Hypothalamus (tissue), 51 donors: Measurements from ENCODE around the gene TPPP3.
"Not testable (repeated sequence)": the region's sequence is repeated elsewhere in the genome, so short reads cannot be mapped to it uniquely, and the experiment has no call there.

Experiments used
- DNase-seq, 51 donors: peaks; one replicate each; lab custom pipeline; 2025; lab: John Stamatoyannopoulos, UW

Gene TPPP3

GRCh38 chr16:67392301-67393059 lies 818 bp downstream of the TPPP3 start:
- DNase-seq: peak in 1 of 51 donors; percentile 66

- peak in 50 of 51 donors; percentile 54 to 98 (median 90) for DNase-seq
Observed at GRCh38 chr16:67391424-67392300, 1.6 kb downstream of the TPPP3 start.

DNA sequence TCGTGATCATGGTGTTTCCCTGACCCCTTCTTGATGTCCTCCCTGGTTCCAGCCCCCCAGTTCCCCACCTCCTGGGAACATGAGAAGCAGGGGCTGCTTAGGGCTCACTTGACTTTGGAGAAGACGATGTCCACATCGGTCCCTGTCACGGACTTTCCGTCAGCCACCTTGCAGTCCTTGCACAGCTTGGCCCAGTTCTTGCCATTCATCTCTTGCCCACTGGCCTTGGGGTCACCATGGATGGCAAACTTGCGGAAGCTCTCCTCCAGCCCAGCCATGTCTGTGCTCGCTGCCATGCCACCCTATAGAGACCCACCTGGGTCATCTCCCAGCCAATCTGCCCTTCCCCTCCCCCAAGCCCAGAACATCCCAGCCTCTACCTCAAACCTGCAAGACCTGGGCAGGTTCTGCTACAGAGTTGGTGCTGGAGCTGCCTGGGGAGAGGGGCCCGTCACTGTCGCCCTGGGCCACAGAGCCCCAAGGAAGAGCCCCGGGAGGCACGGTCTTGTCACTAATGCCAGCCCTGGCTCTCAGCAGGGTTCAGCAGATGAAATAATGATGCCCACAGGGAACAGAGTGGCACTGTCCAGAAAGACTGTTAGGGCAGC lies 2.4 kb downstream of the TPPP3 start:
- DNase-seq: peak in 2 of 51 donors; percentile 54 to 75

- peak in 30 of 51 donors; percentile 25 to 81 (median 50) for DNase-seq
Observed at GRCh38 chr16:67389911-67390815, 3.1 kb downstream of the TPPP3 start.

DNA sequence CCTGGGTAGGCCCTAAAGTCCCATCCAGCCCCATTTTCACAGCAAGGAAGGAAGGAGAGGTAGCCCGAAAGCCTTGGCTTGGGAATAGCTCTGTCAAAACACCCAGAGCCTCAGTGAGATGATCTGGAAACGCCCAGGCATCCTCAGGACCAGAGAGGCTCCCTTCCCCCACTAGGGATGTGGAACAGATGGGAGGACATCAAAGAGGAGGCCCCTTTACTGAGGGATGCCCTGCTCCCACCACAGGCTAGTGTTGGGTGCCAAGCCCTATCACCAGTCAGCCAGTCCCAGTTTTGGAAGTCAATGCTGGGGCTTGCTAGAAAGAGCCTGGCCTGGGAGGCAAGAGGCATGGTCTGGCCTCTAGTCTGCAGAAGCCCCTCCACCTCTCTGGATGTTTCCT lies 4.7 kb downstream of the TPPP3 start:
- DNase-seq: no peak

- no peak for DNase-seq
Observed at GRCh38 chr16:67388191-67388590, 5.1 kb downstream of the TPPP3 start.

DNA sequence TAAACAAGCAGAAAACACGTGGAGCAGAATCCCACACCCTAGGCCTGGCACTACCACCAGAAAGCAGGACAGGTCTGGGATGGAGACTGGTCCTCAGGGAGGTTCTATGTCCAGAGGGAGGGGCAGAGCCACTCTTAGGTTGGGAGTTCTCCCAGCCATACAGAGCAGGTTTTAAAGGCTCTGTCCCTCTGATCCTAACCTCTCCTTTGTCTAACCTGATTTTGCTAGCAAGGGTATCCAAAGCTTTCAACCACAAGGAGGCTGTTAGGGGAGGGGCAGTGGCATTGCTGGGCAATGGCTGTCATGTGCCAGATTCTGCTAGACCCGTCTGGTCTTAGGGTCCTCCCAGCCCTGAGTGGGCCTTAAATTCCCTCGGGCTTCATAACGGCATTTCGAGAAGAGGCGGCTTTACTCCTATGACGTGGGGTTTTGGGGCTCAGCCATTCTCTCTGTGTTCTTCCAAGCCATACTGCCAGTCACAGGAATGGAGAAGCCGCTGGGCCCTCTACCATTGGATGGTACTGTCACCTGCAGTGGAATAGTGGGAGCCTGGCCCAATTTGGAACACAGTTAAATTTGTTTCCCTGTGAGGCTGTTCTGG lies 5.7 kb downstream of the TPPP3 start:
- peak in 1 of 51 donors; percentile 16 for DNase-seq

DNA sequence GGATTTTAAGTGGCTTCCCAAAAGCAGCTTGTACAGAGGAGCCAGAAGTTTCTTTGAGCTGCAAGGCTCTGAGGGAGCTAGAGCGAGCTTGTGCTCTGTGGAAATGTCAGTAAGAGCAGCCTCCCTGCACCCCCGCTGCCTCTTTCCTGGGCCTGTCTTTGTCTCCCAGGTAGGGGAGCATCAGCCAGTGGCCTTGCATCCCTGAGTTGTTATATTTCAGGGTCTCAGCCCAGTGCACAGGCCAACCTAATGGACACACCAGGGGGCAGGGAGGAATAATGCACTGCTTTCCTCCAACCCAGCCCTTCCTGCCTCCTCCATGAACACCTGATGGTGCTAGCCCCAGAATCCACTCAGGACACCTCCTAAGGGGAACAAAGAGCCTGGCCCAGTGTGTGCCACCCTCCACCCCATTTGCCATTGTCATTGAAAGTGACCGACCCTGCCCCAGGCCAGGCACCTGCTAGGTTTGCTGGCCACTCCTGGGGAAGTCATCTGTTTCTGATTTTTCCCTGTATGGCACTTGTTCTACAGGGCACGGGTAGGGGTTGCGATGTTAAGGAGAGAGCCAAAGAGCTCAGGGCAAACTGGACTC lies 6.3 kb downstream of the TPPP3 start:
- no peak for DNase-seq

DNA sequence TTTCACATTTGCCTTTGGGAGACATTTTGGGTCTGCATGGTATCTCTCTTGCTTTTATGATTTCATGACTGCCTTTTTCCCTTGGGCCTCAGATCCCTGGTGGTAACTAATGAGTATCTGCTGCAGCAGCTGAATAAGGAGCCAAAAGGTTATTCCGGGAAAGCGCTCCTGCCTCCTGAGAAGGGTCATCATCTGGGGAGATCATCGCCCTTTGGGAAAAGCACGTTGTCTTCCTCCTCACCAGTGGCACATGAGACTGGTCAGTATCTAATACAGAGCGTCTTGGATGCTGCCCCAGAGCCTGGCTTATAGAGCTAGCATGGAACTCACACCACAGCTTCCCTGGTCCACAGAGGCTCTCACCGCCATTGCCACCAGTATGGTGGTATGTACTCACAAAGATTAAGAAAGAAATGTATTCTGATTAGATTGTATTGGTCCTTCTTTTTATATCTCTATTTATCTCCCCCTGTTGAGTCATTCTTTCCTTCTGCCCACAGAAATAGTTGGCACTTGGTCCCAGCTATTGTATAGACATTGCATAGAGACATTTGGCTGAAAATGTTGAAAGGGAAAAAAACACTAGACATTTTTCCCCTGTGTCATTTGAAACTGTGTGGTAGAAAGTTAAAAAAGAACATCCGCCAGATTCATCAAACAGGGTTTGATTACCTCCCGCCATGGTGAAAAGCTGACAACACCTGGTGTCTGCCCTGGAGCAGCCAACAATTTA lies 8.4 kb downstream of the TPPP3 start:
- no peak for DNase-seq

DNA sequence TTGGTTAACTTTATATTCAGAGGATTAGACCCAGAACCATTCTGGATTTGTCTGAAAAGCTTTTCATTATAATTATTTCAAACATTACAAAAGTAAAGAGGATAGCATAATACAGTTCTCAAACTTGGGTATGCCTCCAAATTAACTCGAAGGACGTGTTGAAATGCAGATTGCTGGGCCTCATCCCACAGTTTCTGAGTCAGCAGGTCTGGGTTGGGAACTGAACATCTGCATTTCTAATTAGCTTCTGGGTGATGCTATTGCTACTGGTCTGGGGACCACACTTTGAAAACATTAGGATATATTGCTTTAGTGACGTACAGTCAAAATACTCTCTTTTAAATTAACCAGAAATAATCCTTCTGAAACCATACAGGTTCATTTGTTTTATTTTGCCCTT lies 10.0 kb downstream of the TPPP3 start:
- DNase-seq: no peak

DNA sequence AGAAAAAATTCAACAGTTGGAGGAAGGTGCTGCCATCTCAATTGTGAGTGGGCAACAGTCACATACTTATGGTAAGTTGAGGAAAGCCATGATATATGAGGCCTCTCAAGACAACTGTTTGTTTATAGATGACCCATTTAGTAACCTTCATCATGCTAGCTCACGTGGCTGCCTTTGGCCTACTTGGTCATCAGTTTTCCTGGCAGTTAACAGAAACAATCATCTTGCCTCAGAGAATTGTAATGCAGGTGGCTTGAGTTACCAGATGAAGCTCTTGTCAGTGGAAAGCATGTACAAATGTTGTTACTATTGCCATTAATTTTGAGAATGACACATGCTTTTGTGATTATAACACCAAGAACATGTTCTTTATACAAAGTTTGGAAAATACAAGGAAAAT lies 14.7 kb downstream of the TPPP3 start:
- DNase-seq: no peak

GRCh38 chr16:67376012-67376411 lies 17.3 kb downstream of the TPPP3 start:
- not testable (repeated sequence) for DNase-seq

DNA sequence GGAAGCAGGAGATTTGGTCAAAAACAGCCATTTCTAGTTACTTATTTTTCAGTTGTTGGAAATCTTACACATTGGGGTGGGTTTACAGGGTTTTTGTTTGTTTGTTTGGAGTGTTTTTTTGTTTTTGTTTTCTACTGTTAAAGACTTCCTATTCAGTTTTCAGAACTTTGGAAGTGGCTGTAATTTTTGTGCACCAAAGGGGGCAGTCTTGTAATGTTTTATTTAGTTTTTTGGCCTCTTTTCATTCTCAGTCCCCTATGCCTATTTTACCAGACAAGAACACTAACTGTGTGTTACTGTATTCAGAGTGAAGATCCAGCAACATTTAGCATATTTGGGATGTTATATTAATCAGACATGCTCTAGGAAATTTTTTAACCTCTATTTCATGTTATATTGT lies 20.6 kb downstream of the TPPP3 start:
- DNase-seq: peak in 2 of 51 donors; percentile 23 to 66

DNA sequence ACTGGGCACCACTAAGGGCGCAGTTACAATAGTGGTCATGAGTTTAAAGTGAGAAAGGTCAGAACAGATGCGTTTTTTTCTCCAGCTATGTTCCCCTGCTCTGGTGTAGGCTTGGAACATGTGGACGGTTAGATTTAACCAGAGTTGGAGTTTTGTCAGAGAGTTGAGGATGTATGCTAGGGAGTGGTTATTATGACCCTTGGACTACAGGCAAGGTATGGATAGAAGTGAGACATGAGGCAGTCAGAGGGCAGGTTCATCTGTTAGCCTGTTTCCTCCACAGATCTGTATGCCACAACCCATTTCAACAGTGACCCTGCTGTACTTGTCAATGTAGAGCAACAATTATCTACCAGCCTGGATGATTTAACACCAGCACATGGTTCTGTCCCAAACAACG lies 22.6 kb downstream of the TPPP3 start:
- DNase-seq: no peak

DNA sequence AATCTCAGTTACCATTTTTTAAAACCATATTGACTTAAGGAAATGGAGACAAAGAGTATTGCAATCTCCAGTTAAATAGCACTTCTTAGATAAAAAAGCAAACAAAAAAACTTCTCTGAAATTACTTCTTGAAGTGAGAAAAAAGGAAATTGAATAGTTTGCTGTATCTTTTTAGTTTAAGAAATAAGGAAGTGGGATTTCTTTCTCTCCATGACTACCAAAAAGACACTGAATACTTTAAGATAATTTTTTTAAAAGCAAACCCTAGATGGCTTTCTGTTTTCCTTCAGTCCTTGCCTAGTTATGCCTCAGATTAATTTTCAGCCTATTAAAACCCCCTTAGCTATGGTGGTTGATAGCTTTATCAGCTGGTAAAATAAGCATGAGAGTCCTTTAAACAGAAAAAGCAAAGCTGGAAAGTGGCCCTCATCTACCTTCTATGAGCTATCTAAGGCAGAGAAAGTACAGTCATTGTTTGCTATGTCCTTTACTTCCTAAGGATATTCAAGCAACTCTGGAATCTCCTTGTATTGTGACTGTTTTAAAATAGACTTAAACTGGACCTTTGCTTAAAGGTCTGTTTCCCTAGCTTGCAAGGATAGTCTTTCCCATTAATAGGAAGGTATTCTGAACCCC lies 28.6 kb downstream of the TPPP3 start:
- no peak for DNase-seq

DNA sequence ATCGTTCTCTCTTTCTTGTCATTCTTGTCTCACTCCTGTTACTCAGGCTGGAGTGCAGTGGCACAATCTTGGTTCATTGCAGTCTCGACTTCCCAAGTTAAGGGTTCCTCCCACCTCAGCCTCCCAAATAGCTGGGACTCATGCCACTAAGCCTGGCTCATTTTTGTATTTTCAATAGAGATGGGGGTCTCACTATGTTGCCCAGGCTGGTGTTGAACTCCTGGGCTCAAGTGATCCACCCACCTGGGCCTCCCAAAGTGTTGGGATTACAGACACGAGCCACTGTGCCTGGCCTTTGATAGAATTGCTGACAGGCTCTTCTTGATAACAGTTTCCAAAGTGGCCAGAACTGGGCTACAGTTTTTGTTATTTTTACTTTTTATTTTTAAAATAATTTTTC lies 32.3 kb downstream of the TPPP3 start:
- DNase-seq: no peak

DNA sequence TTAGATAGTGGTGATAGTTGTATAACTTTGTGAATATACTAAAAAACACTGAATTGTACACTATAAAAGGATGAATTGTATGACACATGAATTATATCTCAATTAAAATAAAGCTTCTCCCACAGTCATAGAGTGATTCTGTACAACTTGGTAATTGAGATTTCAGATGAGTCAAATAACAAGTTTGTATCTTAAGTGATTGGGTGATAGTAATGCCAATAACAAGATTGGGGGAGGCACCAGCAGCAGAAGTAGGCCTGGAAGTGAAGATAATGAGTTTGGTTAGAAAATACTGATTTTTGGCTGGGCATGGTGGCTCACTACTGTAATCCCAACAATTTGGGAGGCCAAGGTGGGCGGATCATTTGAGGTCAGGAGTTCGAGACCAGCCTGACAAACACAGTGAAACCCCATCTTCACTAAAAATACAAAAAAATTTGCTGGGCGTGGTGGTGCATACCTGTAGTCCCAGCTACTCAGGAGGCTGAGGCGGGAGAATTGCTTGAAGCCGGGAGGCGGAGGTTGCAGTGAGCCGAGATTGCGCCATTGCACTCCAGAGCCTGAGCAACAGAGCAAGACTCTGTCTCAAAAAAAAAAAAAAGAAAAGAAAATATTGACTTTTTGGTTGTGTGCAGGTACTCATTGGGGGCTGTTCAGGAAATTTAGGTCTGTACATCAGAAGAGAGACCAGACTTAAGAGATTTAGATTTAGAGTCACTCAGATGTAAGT lies 33.6 kb downstream of the TPPP3 start:
- not testable (repeated sequence) for DNase-seq

GRCh38 chr16:67357561-67357960 lies 35.7 kb downstream of the TPPP3 start:
- DNase-seq: no peak
